ENCODE results near the gene NEUROG3.
A peak's percentile ranks its signal among the peaks of the same experiment; 100 is the strongest.

The NEUROG3 gene, protein sequence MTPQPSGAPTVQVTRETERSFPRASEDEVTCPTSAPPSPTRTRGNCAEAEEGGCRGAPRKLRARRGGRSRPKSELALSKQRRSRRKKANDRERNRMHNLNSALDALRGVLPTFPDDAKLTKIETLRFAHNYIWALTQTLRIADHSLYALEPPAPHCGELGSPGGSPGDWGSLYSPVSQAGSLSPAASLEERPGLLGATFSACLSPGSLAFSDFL

GRCh38 chr10:69573056-69573806 is at the start of gene NEUROG3:
Gene NEUROG3, minus strand, starts transcription at chr10:69573422. Its CDS starts 379 bp downstream, at chr10:69573043.
- DNase-seq: peak; percentile 26 to 64 (median 37)

- DNase-seq: no peak
These were observed 47.4 kb upstream of the NEUROG3 start for GRCh38 chr10:69620625-69621024.

DNA sequence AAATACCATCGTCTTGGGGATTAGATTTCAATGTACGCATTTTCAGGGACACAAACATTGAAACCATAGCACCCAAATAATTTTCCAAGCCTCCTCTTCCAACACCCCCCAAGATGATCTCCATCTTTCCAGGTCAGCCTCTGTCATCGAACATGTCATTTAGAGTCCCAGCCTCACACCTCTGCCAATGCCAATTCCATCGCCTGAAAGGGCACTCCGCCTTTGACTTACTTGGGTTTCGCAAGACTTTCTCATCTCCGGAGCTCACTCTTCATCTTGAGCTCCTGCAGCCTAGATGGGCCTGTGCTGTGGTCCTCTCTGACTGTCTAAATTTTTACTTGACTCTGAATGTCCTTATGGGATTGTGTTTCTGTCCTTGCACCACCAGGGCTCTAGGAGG is 46.4 kb upstream of the NEUROG3 start:
- no peak for DNase-seq

- DNase-seq: no peak
These were observed 45.5 kb upstream of the NEUROG3 start for GRCh38 chr10:69618746-69619145.

DNA sequence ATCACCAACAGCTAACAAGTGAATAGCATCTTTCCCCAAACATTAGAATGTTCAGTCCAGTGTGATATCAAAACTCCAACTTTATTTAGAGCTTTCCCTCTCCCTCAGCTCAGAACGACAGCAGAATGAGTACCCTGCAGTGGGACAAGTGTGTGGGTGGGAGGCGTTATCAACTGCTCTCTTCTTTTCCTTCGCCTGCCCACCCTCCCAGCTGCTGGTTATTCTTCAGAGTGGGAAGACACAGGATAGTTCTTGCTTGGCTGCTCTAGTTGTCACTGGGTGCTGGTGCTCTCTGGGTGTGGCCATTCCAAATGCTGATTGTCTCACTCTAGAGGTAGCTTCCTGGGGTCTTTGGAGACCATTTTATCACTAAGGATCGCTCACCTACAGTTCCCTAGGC is 43.1 kb upstream of the NEUROG3 start:
- DNase-seq: no peak

DNA sequence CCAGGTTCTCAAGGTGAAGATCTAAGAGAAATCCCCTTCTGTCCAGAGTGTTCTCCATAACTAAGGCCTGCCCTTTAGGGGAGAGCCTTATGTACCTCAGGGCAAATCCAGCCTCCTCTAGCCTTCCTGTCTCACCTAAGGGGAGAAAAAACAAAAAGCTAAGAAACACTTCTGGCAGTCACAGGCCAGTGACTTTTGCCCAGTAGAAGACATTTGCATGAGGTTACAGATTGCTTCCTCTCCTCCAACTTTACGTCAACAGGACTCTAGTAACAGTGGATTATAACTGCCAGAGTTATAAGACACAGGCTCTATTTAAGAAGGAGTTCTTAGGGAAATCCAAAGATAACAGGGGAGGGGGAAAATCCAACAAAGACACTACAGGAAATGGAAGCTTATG is 40.9 kb upstream of the NEUROG3 start:
- no peak for DNase-seq

GRCh38 chr10:69612760-69613159 is 39.5 kb upstream of the NEUROG3 start:
- no peak for DNase-seq

GRCh38 chr10:69609077-69609476 is 35.9 kb upstream of the NEUROG3 start:
- no peak for DNase-seq

GRCh38 chr10:69600761-69601330 is 27.6 kb upstream of the NEUROG3 start:
- DNase-seq: no peak

GRCh38 chr10:69588358-69588757 is 15.1 kb upstream of the NEUROG3 start:
- DNase-seq: no peak

- no peak for DNase-seq
These were observed 11.4 kb upstream of the NEUROG3 start for GRCh38 chr10:69584624-69585023.

- no peak for DNase-seq
These were observed 9.9 kb upstream of the NEUROG3 start for GRCh38 chr10:69583106-69583505.

GRCh38 chr10:69580435-69580834 is 7.2 kb upstream of the NEUROG3 start:
- no peak for DNase-seq

DNA sequence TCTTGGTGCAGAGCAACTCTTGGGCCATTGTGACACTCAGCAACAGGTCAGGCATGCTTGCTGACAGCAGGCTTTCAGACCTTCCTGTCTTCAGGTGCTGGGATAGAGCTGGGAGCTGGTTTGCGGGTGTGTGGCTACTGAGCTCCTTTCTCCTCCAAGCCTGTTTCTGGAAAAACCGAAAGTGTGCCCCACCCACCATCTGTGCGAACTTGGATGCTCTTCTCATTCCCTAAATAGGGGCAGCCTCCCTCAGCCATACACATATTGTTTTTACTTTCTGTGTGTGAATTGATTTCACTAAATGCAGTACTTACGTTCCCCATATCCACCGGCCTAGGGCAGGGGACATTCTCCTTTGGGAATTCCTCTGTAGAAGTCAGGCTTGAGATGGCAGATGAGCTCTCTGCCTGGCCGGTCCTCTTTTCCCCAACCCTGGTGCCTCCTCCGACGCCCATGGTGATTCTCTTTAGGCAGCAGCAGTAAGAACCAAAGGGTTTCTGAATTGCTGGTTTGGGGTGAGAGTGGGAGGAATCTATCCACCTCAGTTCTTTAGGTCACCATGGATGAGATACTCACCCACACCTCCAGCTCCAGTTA is 6.3 kb upstream of the NEUROG3 start:
- DNase-seq: no peak

GRCh38 chr10:69578508-69578991 is 5.3 kb upstream of the NEUROG3 start:
- DNase-seq: no peak

DNA sequence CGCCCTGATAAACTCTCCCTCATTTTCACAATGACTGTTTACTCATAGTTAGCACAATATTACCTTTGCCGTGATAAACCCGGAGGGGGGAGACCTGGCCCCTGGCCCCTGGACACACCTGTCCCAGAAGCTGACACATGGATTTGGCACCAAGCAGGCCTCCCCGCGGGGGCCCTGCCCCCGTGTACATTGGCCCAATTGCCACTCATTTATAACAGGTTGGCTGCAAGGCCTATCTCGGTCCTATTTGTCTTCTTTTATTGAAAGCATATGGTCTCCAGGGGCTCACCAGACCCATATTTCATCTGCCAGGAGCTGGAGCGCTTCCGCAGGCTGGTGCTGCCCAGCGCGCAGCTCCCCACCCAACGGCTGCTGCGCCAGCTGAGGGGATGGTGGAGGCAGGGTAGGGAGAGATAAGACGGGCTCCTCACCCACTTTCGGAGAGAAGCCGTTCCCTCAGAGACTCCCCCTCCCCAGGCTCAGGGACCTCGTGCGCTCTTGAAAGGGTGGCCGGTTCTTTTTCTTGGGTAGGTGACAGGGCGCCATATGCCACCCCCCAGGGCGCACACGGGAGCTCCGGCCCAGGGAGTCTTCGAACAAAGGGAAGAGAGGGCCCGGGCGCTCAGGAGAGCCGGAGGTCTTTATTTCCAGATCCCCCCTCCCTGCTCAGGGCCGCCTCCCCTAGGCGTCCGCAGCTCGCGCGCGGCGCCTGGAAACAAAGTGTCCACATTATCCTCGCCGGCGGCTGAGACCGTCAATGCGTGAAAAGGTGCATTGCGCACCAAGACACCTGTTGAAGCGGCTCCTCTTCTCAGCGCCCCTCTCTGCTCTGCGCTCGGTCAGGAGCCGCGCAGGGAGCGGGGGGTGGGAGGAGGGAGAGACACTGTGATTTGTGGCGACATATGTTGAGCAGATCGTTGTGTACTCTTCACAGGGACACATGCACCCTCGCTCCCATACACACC is 4.3 kb upstream of the NEUROG3 start:
- DNase-seq: no peak

DNA sequence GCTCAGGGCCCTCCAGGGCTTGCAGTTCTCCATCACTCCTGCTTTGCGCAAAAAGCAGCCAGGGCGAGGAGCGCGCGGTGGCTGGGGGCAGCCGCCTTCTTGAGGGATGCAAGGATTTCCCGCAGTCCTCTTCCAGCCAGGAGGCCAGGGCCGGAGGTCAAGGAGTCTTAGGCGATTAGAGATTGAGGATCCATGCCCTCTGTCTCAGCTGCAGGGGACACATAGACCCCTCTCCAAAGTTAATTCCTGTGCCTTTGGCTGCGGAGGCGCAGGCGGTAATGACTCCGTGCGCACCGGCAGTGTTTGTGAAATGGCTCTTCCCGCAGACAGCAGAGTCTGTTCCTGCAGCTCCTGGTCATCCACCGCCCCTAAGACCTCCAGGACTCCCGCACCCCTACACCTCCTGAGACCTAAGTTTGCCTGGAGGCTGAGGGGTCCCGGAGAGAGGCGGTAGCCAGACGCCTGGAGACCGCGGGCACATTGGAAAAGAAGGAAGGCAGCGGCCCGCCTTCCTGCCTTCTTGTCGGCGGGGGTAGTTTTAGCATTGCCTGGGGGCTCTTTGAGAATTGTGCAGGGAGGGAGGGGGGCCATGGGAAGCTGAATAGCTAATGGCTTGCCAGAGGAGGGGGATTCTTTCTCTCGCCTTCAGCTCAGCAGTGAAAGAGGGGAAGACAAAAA is 3.3 kb upstream of the NEUROG3 start:
- no peak for DNase-seq

- no peak for DNase-seq
These were observed 2.0 kb upstream of the NEUROG3 start for GRCh38 chr10:69575164-69575722.

GRCh38 chr10:69574571-69574978 is 1.4 kb upstream of the NEUROG3 start:
- DNase-seq: peak; percentile 16 to 42 (median 23)

DNA sequence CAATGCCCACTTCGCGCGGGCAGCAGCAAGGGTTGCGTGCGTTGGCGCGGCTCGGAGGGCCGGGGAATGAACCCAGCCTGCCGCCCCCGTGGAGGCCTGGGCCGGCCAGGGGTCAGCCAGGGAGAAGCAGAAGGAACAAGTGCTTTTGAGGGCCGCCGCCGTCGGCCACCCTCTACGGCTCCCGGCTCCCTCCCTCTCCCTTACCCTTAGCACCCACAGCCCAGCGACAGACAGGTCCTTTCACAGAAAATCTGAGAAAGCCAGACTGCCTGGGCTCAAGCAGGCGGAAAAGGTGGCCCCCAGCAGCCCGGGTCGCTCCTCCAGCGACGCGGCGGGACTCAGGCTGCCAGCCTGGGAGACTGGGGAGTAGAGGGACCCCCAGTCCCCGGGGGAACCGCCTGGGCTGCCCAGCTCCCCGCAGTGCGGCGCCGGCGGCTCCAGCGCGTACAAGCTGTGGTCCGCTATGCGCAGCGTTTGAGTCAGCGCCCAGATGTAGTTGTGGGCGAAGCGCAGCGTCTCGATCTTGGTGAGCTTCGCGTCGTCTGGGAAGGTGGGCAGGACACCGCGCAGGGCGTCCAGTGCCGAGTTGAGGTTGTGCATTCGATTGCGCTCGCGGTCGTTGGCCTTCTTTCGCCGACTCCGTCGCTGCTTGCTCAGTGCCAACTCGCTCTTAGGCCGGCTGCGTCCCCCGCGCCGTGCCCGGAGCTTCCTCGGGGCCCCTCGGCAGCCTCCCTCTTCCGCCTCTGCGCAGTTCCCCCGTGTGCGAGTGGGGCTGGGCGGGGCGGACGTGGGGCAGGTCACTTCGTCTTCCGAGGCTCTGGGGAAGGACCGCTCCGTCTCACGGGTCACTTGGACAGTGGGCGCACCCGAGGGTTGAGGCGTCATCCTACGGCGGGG is 815 bp downstream of the NEUROG3 start:
- DNase-seq: peak in 2 of 3 donors; percentile 26 to 33

Data from suppressor macrophage treated with lipopolysaccharide for 1 hour (primary cell).